HG03571 (cell line): Measurements from ENCODE around the gene TRIP13.

ENCODE experiments used
- ATAC-seq: cut with Tn5 transposase; IDR thresholded peaks from one replicate; pipeline ENCODE4 v1.9.1; 2021; ENCODE audit not compliant: unreplicated experiment

TRIP13 gene

DNA sequence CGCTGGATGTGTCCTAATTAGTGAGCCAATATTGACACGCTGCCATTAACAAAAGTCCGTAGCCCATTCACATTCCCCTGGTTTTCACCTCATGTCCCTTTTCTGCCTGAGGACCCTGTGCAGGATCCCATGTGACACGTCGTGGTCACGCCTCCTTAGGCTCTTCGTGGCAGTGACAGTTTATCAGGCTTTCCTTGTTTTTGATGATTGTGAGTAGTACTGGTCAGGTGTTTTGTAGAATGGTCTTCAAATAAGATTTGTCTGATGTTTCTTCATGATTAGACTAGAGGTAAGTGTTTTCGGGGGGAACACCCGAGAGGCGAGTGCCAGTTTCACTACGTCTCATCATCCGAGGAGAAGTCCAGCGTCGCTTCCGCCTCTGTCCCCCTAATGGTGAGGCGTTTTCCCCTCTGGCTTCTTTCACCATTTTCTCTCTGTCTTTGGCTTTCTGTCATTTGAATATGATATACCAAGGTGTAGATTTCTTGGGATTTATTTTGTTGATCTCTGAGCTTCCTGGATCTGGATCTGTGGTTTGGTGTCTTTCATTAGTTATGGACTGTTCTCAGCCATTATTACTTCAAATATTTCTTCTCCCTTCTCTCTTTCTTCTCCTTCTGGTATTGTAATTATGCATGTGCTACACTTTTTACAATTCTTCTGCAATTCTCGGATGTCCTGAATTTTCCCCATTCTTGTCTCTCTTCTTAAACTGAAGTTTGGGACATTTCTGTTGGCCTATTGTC lies 57.3 kb downstream of the TRIP13 start:
- no peak for ATAC-seq

DNA sequence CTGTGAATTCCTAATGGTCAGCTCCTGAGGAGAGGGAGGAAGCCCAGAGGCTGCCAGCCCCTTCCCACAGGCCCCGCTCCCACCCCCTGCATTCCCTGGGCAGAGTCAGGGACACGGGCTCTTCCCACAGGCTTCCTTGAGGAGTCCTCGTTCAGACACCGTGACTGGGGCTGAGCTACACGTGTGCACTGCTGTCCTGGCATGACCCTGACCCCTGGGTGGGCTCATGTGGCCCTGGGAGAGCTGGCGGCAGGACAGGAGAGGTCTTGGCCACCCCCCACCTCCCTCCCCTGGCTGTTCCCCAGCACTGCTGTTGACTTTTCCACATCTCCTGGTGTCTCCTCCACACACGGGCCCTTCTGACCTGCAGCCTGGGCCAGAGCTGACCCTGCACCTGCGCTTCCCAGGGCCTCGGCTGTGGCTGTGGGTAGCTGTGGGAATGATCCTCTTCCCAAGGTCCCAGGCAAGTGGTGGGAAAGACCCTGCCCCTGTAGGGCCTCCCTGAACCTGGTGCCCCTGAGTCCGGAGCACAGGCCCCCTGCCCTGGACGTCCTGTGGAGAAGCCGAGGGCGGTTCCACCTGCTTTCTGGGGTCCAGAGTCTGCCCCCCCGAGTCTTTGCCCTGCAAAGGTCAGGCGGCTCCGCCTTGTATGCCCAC lies 59.4 kb downstream of the TRIP13 start:
- ATAC-seq = no peak

DNA sequence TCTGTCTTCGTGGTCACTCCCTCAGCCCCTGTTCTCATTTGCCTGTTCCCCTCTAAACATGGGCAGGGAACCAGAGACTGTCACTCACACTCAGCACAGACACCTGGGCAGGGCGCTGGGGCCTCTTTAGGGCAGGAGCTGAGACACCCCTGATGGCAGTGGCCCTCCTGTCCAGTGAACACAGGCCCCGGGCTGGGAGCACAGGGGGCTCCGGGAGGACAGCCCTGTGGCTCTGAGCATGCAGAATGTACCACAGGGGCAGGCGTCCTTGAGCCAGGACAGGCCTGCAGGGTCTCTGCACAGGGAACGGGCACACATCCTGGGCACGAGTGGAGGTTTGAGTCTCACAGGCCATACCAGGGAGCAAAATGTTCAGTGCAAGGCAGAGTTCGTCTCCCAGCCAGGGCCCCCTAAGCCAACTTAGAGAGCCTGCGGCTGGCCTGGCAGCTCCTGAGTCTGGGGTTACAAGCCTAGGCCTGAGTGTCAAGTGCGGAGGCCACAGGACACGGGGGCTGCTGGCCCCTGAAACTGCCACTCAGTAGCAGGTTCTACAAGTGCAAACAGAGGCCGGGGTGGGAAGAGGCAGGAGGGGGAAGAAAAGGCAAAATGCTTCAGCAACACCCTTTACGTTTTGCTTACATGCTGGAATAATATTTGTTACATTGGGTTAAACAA lies 60.0 kb downstream of the TRIP13 start:
- no peak for ATAC-seq

DNA sequence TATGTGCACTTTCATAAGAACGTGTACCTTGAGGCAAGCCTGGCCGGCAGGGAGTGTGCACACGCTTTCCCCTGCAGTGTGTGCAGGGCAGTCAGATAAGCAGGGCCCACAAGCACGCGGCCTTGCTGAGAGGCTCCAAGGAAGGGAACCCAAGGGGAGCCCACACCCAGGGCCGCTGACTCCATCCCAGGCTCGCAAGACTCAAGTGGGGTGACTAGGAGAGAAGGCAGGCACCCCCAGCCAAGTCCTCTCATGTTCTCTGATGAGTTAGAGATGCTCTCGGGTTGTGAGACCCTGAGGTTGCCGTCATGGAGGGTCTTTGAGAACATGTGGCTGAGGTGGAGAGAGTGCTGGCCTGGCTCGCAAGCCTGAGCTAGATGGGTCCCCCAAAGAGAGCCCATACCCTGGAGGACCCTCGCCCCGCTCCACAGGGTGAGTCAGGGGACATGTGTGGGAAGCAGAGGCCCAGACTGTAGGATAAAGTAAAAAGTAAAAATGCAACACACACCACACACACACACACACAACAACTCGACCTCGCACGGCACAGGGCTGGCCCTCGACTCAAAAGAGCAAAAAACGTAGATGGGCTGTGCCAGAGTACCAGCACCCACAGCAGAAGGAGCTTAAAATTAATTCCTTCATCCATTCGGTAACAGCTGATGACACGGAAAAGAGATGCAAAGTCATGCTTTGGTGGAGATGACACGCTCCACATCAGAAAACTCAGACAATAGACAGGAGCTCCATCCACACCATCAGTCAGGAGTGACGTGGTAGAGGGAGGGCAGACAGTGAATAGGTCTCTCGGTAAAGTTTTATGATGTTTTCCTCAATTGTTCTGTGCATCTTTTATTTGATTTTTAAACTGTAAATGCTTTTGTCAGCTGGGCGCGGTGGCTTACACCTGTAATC lies 61.1 kb downstream of the TRIP13 start:
- no peak for ATAC-seq

DNA sequence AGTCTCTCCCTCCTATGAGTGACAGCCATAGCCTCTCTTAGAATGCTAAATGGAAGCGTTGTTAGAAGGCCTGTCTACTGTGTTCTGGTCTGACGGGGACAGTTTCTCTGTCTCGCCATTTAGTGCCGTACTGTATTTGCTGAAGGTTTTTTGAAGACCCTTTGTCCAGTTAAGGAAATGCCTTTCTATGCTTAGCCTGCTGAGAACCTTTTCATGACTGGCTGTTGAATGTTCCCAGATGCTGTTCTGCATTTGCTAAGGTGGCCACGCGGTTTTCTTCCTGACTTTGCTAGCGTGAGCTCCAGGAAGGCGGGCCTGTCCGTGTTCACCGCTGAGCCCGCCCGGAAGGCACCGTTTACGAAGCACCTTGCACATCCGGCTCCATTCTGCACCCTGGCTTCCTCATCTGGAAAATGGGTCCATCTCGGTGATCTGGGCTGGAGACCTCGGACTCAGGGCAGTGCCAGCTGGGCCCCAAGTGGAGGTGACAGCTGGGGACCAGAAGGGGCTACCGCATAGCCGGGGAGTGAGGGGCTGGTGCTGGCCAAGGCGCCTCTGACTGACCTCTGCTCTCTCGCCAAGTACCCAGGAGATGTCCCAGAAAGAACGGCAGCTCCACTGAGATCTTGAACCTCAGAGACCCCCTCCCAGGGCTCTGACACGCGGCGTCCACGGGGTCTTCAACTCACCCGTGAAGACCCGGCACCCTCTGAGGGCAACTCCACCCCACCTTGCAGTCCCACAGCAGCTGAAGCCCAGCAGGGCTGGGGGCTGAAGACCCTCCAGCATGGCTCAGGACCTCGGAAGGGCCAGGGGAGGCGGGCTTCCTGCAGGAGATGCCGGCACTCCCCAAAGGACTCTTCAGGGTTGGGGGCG lies 63.4 kb downstream of the TRIP13 start:
- ATAC-seq = no peak

DNA sequence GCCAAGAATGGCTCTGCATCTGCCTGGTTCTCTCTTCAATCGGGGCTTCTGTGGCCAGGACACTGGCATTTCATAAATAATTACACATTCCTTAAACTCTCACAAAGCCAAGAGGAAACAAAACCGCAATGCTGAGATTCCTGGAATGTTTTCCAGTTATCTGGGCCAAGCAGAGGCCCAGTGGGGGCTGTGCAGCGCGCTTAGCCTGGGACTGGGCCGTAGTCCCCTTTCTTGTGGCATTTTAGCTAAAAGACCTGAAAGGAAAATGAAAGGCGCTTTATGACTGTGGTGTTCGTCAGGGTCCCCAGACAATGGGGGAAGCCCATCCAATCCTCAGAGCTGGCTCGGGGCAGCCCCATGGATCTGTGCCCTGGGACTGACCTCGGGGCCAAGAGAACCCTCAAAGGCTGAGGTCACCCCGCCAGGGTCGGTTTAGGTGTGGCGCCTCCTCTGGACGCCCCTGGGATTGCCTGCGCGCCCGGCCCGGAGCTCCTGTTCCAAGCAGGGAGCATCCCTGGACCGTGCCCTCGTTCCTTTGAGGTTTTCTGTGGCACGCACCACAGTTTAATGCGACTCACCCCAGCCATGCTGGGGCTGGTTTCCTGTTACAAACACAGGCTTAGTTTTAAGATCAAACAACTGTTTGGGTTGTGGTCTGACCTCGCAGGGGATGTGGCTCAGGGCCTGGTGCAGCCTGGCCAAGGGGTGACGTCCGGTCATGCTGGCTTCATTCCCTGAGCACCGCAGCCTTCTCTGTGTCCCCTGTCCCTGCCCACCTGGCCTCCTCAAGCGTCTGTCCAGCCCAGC lies 64.5 kb downstream of the TRIP13 start:
- peak; percentile 56 for ATAC-seq

DNA sequence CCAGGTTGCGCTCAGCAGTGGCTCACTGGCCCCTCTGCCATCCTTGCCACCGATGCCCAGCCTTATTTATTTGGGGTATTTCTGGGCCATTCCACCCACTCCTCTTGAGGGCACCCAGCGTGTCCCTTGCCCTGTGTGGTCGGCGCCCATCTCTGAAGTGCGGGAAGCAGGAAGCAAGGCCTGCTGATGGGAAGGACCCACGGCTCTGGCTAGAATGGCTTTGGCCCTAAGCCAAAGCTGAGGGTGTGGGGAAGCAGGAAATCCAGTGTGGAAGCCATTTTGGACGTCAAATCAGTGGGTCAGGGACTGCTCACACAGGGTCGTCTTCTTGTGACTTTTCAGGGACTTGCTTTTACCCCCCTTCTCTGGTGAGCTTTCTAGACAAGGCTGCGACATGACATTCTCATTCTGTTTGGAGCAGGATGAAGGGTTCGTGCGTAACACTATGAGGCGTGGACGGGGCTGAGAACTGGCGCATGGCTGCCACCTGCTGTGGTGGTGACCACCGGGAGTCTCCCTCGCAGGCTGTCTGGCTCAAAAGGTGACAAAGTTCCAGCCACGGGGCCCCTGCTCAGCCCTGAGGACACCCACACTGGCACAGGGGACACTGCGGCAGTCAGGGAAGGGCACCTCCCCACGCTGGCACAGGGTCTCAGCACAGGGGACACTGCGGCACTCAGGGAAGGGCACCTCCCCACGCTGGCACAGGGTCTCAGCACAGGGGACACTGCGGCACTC lies 65.2 kb downstream of the TRIP13 start:
- ATAC-seq = no peak

DNA sequence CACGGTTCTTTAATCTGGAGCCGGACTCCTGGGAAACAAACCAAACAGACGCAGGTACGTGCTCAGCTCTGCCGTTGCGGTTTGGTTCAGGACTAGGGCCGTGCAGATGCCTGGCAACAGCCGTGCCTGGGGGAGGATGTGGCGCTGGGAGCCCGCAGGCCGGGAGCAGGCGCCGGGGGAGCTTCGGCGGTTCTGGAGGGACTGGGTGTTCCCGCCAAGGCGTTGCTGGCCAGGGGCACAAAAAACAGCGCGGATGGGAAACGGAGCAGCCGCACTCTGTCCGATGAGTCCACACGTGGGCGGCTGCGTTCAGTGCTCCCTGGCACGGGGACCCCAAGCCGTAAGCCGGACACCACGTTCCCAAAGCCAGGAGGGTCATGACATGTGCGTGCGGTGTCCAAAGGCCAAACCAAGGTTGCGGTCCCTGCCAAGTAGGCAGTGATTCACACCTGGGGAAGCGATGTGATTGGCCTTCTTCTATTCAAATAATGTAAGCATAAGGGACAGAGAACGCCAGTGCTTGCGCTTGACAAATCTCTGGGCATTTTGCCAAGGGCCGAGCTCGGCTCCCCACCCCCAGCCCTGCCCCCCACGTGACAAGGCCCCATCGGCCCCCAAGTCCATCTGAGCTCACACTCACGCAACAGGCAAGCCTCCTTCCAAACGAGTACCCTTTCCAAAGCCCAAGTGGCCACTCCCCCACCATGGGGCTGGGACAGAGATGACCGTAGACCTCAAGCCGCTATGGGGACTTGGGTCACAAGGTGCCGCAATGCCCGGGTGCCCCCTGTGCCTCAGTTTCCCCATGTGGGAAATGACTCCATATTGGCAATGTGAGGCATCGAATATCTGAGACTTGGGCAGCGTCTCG lies 66.3 kb downstream of the TRIP13 start:
- no peak for ATAC-seq

DNA sequence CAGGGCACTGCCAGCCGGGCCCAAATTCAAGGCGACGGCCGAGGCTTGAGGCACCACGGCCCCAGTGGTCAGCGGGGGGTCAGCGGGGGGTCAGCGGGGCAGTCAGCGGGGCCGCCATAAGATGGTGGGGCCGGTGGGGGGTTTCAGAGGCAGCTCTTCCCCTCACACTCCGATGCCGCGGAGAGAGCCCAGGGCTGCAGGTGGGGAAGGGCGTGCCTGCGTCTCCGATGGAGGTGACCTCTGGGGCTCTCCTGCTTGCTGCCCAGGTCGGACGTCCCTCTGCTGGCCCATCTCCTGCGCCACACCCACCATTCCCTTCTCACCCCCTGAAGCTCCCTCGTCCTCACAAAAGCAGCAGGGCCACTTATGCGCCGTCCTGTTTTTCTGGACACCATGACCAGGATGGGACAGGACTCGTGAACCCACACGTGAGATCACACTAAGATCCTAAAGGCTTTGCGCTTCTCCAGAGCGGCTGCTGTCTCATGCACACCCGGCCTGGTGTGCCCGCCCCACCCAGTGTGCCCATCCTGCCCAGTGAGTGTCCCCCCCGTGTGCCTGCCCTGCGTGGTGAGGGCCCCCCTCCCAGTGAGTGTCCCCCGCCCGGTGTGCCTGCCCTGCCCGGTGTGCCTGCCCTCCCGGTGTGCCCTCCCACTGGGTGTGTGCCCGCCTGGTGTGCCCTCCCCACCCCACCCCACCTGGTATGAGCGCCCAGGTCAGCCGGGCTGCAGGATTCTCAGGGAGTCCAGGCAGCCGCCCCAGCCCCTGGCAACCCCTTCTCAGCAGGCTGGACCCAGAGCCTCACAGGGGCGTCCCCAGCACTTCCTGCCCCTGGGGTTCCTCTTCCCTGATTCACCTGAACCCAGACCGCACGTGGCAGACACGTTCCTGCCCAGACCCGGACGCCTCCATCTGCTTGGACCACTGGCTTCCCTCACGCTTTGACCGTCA lies 67.2 kb downstream of the TRIP13 start:
- no peak for ATAC-seq

DNA sequence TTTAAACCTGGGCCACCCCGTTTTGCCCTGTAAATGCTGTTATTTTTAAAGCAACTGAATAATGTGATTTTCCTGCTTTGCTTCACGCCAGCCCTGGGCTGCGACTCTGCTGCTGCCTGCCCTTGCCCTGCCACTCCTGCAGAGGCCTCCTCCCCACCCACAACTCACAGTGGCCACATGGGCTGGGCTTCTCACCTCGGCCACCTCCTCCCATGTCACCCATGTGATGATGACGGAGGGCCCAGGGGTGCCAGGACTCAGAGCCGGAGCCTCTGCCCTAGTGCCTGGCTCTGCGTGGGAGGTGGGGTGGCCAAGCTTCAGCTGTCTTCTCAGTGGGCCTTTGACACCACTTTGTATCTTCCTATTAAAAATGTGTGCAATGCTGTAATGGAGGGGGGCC lies 67.9 kb downstream of the TRIP13 start:
- ATAC-seq = no peak

DNA sequence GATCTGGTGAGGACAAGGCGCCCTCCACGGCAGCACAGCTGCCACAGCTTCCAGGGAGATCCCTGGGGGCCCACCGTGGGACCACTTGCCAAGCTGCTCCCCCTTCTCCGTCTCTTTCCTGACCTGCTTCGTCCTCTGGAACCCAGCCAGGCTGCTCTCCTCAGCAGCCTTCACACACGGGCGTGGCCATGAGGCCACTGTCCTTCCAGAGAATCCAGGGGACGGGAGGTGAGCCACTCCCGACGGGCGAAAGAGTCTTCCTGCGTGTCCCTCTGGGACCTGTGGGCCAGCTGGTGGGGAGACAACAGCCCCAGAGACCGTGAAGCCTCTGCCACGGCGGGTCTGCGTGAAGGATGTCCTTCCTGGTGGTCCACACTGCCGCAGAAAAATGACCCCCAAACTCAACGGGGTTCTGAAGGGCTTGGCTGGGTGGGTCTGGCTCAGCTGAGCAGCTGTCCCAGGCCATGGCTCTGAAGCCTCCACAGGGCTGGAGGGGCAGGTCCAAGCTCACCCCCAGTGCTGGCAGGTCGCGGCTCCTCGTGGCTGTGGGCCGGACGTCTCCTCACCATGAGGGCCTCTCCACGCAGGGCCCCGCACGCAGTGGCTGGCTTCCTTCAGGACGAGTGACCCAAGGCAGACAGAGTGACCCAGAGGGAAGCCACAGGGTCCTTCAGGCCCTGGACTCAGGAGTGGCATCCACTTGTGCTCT lies 68.5 kb downstream of the TRIP13 start:
- ATAC-seq = no peak

DNA sequence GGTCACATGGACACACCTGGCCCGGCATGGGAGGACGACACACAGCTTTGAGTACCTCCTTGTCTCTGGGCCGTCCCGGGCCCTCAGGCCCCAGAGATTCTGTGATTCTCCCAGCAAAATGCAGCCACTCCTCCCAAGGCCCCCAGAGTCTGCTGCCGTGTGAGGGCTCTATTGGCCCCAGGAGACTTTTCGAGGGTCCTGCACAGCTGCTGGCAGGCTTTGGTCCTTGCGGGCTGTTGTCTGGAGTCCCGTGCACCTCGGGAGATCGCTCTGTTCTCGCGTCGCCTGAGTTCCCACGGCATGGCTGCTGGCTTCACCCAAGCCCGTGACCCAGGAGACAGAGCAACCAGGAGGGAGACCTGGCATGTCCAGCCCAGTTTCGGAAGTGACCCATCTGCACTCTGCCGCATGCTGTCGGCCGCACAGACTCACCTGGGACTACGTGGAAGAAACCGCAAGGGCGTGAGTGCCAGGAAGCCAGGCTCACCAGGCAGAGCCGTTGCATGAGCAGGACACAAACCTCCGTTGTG lies 69.1 kb downstream of the TRIP13 start:
- no peak for ATAC-seq

DNA sequence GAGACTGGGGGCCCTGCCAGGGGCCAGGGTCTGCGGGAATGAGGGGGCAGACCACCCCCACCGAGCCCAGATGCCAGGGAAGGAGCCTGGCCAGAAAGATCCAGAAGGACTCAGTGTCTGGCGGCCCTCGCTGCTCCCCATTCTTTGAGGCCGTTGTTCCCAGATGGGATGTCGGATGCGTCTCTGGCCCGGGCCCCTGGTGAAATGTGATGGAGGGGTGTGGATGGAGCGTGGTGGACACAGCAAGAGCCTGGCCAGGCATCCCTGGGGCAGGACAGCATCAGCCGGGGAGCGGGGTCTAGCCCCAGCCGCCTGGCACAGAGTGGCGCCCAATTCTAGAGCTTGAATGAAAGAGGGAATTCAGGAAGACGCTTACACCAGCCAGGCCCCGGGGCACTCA lies 69.7 kb downstream of the TRIP13 start:
- no peak for ATAC-seq

DNA sequence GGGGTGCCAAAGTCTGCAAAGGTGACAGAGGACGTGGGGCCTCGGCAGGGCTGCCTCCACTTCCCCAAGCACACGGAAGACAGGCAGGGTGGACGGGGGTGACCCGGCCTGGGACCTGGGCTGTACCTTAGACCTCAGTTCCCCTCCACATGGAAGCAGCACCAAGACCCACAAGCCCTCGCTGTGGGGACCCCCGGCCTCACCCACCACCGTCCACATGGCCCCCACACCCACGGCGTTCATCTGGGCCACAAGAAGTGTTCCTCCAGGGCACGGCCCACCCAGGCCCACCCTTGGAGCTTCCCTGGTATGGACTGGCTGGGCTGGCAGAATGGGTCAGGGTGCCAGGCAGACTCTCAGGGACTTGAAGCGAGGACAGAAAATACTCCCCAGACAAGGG lies 70.1 kb downstream of the TRIP13 start:
- ATAC-seq = no peak

DNA sequence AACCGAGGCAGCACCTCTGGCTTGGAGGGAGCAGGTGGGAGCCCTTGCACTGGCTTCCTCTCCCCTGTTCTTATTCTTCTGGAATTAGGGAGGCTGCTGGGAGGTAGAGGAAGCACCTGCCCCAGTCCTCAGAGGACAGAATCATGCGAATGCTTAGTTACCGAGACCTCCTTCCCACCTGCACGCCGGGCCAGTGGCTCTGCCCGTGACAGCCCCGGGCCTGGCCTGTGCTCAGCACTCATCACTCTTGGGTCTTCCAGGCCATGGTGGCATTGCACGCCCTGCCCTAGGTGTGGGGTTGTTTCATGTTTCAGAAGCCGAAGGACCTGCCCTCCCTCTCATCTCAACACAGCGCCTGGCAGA lies 70.6 kb downstream of the TRIP13 start:
- ATAC-seq = no peak
